GM21717 (cell line): ENCODE data around the gene SPTA1.
"Not testable (repeated sequence)": the region's sequence is repeated elsewhere in the genome, so short reads cannot be mapped to it uniquely, and the experiment has no call there.

Source experiments
- ATAC-seq: cut with Tn5 transposase; IDR thresholded peaks from one replicate; pipeline ENCODE4 v1.9.1; 2021; ENCODE audit warnings: mild to moderate bottlenecking, moderate library complexity; ENCODE audit not compliant: unreplicated experiment

The SPTA1 gene

GRCh38 chr1:158686111-158687009 is at the start of gene SPTA1:
Gene SPTA1 (minus strand): TSS chr1:158686715. CDS start chr1:158686517, 198 bp downstream.
- ATAC-seq, result no peak

- no peak for ATAC-seq
These were observed 49.3 kb upstream of the SPTA1 start for GRCh38 chr1:158735848-158736247.

- ATAC-seq, result no peak
These were observed 46.0 kb upstream of the SPTA1 start for GRCh38 chr1:158732524-158732923.

- no peak for ATAC-seq
These were observed 45.2 kb upstream of the SPTA1 start for GRCh38 chr1:158731707-158732106.

GRCh38 chr1:158730453-158730852 is 43.9 kb upstream of the SPTA1 start:
- no peak for ATAC-seq

GRCh38 chr1:158728510-158729225 is 42.2 kb upstream of the SPTA1 start:
- no peak for ATAC-seq

- no peak for ATAC-seq
These were observed 37.9 kb upstream of the SPTA1 start for GRCh38 chr1:158724442-158724841.

GRCh38 chr1:158720620-158721019 is 34.1 kb upstream of the SPTA1 start, which contains the start of gene OR6K3:
Gene OR6K3 (minus strand): TSS chr1:158720720. CDS start chr1:158718115, 2,605 bp downstream.
- no peak for ATAC-seq

GRCh38 chr1:158719664-158720063 is 33.1 kb upstream of the SPTA1 start:
- no peak for ATAC-seq

GRCh38 chr1:158717344-158717743 is 30.8 kb upstream of the SPTA1 start:
- no peak for ATAC-seq

- ATAC-seq, result no peak
These were observed 29.8 kb upstream of the SPTA1 start for GRCh38 chr1:158716335-158716734.

GRCh38 chr1:158714754-158715153 is 28.2 kb upstream of the SPTA1 start:
- no peak for ATAC-seq

- no peak for ATAC-seq
These were observed 24.6 kb upstream of the SPTA1 start for GRCh38 chr1:158711098-158711497.

- no peak for ATAC-seq
These were observed 19.6 kb upstream of the SPTA1 start for GRCh38 chr1:158706096-158706495.

GRCh38 chr1:158700552-158700951 is 14.0 kb upstream of the SPTA1 start, which contains the start of gene OR6K2:
Gene OR6K2 (minus strand): TSS chr1:158700652. CDS start chr1:158700652, 0 bp downstream.
- no peak for ATAC-seq

GRCh38 chr1:158694596-158694995 is 8.1 kb upstream of the SPTA1 start:
- no peak for ATAC-seq

GRCh38 chr1:158692356-158692755 is 5.8 kb upstream of the SPTA1 start:
- ATAC-seq, result no peak

- no peak for ATAC-seq
These were observed 5.4 kb upstream of the SPTA1 start for GRCh38 chr1:158691907-158692306.

GRCh38 chr1:158691149-158691548 is 4.6 kb upstream of the SPTA1 start:
- ATAC-seq, result not testable (repeated sequence)

- ATAC-seq, result no peak
These were observed 3.4 kb upstream of the SPTA1 start for GRCh38 chr1:158689875-158690274.

- ATAC-seq, result no peak
These were observed 2.6 kb upstream of the SPTA1 start for GRCh38 chr1:158689110-158689509.

- ATAC-seq, result not testable (repeated sequence)
These were observed 1.8 kb upstream of the SPTA1 start for GRCh38 chr1:158688343-158688742.
